Tibial nerve (tissue), 4 donors: Measurements from ENCODE around the gene MBNL2.

ENCODE experiments used
- EP300 ChIP-seq, 2 donors: sonication (generic); formaldehyde crosslinking; IDR thresholded peaks; one replicate each; pipeline ENCODE4 v1.6.1; 2017; ENCODE audit warnings: antibody characterized with exemption in 2 of 2, mild to moderate bottlenecking in 1 of 2
- POLR2A ChIP-seq, 2 donors: fragments of 450-650 bp; IDR thresholded peaks; one replicate each; pipeline ENCODE4 v1.6.1; 2017; ENCODE audit warnings: antibody characterized with exemption in 2 of 2, mild to moderate bottlenecking in 2 of 2, moderate library complexity in 2 of 2
- TF ChIP-seq, protein P1 (sequence below), 5 experiments: fragments of 200-600 bp in 3 of 5; fragments of 450-650 bp in 2 of 5; sonication (generic) in 3 of 5; IDR thresholded peaks; one replicate each; pipeline ENCODE4 v1.5.1; 2016 to 2019; ENCODE audit warnings: antibody characterized with exemption in 5 of 5, mild to moderate bottlenecking in 3 of 5, moderate library complexity in 2 of 5

DNA sequence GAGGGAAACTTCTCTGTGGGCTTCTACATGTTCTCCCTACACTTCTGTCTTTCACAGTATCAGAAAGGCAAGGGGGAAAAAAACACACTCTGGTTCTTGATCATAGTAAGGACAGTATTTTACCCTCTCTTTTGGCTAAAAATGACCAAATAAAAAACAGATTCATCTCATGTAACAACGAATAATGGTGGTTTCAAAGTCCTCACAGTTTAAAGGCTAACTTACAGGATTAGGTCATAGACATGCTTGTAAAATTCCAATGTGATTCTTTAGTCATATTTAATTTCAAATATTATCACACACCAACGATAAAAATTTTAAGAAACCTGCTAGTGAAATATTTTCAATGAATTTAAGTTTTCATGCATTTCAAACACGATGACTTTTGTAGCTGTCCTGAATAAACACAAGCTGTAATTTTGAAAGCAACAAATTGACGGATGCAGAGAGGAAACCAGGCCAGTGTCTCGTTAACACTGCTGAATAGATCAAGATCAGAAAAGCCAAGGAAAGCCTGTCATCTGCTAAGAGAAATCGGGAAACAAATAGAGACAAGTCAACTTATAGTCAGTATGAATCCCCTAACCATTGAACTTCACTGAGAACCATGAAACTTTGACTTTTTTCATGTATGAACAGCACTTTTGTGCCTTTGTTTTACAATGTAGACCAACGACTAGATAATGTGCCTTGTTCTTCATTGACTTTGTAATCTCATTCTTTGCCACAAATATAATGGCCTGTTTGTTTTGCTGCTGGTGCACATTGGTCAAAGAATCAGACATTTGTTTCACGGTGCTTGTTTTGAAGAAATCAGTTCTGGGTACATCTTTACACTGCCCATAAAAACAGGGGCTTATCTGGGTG is 22.0 kb downstream of the MBNL2 start:
- TF ChIP-seq POLR2A (IDR thresholded peaks at IDR 0.05) (no peak), EP300 (IDR thresholded peaks at IDR 0.05) (peak in 1 of 2 donors; percentile 27)
- TF ChIP-seq, protein P1, sequence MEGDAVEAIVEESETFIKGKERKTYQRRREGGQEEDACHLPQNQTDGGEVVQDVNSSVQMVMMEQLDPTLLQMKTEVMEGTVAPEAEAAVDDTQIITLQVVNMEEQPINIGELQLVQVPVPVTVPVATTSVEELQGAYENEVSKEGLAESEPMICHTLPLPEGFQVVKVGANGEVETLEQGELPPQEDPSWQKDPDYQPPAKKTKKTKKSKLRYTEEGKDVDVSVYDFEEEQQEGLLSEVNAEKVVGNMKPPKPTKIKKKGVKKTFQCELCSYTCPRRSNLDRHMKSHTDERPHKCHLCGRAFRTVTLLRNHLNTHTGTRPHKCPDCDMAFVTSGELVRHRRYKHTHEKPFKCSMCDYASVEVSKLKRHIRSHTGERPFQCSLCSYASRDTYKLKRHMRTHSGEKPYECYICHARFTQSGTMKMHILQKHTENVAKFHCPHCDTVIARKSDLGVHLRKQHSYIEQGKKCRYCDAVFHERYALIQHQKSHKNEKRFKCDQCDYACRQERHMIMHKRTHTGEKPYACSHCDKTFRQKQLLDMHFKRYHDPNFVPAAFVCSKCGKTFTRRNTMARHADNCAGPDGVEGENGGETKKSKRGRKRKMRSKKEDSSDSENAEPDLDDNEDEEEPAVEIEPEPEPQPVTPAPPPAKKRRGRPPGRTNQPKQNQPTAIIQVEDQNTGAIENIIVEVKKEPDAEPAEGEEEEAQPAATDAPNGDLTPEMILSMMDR (IDR thresholded peaks at IDR 0.05) = no peak
